GM21825 (cell line): Measurements from ENCODE around the gene CRYGN.

Source experiments
- ATAC-seq: cut with Tn5 transposase; IDR thresholded peaks from one replicate; pipeline ENCODE4 v1.9.1; 2021; ENCODE audit warnings: mild to moderate bottlenecking, moderate library complexity; ENCODE audit not compliant: unreplicated experiment

Gene CRYGN

DNA sequence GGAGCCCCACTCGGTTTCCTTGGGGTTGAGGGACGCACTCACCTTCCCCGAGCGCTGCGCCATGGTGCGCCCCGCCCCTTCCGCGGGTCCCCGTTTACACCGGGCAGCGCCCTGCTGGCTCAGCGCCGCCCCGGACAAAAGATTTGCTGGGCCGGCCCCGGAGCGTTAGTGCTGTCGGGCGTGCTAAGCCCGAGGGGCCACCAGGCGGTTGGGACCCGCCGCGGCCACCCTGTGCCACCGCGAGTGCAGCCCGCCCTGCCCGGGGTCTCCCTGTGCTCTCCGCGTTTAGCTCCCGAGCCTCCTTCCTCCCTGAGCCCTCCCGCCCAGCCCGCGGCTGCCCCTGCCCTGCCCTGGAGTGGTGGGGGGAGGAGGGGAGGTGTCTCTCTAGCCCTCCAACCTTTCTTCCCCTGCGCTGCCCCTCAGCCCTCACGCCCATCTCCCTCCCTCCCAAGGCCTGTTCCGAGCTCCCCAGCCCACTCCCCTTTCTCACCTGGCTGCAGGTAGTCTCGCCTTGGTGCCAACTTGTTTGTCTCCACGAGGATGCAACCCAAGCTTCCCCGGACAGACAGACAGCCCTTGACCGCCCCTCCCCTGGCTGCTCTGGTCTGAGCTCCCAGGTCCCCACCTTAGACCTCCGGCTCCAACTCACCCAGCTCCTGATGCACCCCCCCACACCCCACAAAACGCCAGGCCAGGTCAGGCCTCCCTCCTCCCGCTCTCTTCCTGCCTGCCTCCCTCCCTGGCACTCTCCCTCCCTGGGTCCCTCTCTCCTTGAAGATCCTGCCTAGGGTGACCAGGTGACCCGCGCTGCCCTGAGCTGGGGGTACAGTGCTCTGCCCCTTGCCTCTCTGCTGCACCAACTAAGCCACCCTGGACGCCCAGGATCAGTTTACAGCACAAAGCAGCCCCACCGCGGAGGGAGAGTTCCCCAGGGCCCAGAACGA, at the start of gene CRYGN:
TSS of gene CRYGN (minus strand) at position 287 of the 944 bp plus-strand sequence. CDS start at position 63, 224 bp downstream.
- ATAC-seq: no peak

DNA sequence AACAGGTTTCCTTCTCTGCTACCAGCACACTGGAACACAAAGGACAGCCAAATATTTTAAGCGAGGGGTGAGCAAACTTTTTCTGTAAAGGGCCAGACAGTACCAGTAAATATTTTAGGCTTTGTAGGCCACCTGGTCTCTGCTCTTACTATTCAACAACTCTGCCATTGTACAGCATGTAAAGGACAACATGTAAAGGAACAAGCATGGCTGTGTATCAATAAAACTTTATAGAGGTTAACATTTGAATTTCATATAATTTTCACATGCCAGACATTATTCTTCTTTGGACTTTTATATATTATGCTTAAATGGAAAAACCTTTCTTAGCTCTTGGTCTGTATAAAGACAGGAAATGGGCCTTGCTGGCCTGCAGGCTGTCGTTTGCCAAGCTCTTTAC, 49.6 kb upstream of the CRYGN start:
- ATAC-seq: no peak

DNA sequence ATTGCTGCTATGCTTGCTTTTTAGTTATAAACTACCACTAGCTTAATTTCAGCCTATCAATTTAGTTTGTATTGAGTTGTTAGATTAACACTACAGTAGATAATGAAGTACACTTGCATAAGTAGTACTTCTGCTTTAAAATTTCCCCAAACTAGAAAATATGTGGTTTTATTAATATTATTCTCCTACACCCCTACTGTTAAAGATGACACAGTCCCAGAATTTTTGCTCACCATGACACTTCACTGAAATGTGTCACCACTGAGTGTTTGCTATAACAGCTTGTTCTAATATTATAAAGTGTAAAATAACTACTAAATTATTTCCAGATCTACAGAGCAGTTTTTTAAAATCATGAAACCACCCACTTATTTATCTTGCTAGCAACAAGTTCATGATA, 48.2 kb upstream of the CRYGN start:
- ATAC-seq: no peak

DNA sequence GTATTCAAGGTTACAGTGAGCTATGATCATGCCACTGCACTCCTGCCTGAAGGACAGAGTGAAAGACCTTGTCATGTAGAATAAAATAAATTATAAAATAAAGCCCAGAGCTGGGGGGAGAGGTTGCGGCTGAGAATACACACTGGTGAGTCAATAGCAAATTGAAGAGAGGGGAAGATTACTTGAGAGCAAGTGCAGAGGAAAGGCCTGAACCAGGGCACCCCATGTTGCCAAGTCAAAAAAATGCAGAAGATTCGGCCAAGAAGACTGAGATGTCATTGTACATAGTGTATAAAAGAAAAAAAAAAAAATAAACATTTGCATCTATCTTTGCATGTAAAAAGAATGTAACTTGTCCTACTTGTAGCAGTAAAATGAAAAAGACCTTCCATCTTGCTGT, 47.3 kb upstream of the CRYGN start:
- no peak for ATAC-seq

GRCh38 chr7:151486074-151486473, 46.1 kb upstream of the CRYGN start:
- no peak for ATAC-seq

DNA sequence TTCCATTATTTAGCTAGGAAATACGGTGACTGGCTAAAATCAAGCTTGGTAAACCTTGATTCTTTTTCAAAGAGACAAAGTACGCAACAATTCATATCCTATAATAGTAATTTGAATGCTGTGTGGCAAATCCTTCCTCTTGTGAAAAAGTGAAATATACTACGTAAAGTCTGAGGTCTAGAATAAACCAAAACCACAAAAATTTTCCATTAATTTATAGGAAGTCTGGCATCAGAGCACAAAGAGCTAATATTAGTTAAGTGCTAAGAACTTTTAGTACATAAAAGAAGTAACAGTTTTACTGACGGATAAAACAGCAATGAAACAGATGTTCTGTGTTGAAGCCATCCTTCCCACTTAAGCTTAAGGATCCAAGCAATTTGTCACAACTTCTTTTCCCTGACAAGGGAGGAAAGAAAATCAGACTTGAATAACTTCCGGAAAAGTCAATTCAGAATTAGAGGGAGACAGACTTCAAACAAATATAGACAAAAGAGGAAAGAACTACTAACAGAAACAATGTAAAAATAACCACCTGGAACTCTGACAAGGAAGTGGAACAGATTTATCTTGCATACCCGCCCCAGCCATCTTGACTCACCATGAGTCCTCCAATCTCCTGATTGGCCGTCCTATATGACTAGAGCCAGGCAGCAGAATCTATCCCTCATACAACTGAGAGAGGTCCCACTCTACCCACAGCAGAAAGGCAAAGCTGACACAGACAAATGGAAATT, 45.2 kb upstream of the CRYGN start:
- ATAC-seq: peak; percentile 66

DNA sequence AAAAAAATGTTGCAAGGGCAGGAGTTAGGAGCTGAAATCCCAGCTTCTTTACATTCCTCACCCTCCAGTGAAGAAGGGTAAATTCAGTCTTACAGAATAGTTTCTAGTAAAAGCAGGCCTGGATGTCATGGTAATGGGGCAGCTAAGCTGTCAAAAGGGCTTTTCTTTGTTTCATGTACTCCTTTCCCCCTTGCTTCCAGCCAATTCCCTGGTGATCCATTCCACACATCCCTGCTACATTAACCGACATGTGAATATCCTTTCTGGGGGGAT, 43.7 kb upstream of the CRYGN start:
- ATAC-seq: no peak

- no peak for ATAC-seq
These were observed 43.2 kb upstream of the CRYGN start for GRCh38 chr7:151482883-151483710.

GRCh38 chr7:151481650-151482505, 41.9 kb upstream of the CRYGN start:
- no peak for ATAC-seq

- ATAC-seq: no peak
These were observed 37.9 kb upstream of the CRYGN start for GRCh38 chr7:151477867-151478266.

DNA sequence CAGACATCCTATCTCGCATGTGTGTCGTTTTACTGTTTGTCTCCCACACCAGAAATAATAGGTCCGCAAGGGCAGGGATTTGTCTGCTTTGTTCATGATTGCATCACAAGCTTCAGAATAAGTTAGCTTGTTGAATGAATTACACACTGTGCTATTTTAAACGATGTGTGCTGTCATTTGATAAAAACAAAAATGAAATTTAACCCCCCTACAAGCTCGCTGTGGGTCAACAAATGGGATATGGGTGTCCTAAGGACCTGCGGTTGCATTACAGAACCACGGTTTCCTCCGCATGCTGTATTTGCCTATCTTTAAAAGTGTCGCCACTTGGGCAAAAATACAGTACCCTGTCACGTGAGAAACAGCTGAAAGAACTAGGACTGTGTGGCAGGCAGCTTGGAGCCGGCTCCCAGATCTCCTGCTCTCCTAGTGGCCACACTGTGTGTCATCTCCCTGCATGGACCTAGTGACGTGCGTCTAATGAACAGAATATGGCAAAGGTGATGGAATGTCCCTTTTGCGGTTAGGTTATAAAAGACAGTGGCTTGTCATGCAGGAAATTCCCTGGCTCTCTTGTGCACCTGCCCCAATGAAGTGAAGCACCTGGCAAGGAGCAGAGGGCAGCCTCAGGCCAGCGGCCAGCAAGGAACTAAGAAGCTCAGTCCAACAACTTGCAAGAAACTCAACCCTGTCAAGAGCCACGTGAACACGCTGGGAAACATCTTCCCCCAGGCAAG, 32.9 kb upstream of the CRYGN start:
- ATAC-seq: peak; percentile 39

GRCh38 chr7:151470711-151471110, 30.8 kb upstream of the CRYGN start:
- ATAC-seq: no peak

- ATAC-seq: no peak
These were observed 29.3 kb upstream of the CRYGN start for GRCh38 chr7:151469281-151469680.

DNA sequence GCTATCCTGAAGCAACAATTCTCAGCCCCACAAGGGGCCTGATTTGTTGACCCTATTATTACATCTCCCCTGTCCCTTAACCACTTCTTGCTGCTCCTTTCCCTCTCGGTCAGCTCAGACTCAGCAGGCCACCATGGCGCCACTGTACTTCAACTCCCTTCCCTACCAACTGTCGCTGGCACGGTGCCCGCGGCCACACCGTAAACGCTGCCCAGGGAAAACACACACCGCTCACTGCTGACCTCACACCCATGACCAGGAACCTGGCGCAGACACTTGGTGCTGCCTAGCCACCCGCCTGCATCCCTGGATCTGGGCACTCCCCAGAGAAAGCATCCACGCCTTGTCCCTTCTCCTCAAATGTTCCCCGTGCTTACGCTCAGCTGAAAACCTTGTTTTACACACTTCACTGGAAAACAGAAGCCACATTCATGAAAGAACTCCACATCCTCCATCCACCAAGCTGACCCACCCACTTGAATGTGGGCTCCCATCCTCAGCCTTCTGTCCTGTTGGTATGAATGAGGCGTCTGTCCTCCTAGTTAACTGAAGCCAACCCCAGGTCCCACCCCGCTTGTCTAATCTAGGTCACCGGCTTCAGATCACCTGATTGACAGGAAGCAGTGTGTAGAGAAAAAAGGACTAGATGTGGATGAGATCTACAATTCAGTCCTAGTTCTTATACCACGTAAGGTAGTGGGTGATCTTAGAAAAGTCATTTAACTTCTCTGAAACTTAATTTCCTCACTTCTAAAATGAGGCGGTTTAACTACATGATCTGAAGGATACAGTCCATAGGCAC, 28.5 kb upstream of the CRYGN start:
- no peak for ATAC-seq

- no peak for ATAC-seq
These were observed 25.2 kb upstream of the CRYGN start for GRCh38 chr7:151465169-151465568.

GRCh38 chr7:151462306-151462779, 22.4 kb upstream of the CRYGN start:
- ATAC-seq: no peak

DNA sequence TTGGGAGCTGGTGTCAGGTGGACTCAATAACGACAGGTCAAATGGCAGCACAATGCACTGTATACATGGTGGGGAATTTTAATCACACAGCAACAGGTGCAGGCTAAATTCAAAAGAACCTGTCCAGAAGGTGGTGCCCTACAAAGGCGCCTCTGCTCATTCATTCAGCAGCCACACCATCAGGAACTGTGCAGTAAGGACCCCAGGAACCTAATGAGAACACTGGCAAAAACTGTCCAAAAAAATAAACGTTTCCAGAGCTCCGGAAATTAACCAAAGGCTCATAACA, 21.9 kb upstream of the CRYGN start:
- ATAC-seq: no peak

GRCh38 chr7:151461096-151461941, 21.4 kb upstream of the CRYGN start:
- no peak for ATAC-seq
